ENCODE measurements around the gene ECE2.
"Not testable (repeated sequence)": the region's sequence is repeated elsewhere in the genome, so short reads cannot be mapped to it uniquely, and the experiment has no call there.

ECE2 gene

GRCh38 chr3:184261270-184261853 lies 14.5 kb upstream of the ECE2 start, which contains the start of gene CAMK2N2:
CAMK2N2 (minus strand) TSS chr3:184261553; CDS start chr3:184261285, 268 bp downstream.
- no peak for TF ChIP-seq JUND (IDR thresholded peaks at IDR 0.05; ENCODE audit: low read depth)
- peak; percentile 97 to 100 for DNase-seq (ENCODE audit: low read depth in 1 of 2, low spot score in 1 of 2)
- in situ Hi-C loops (cut with HindIII; ENCODE audit: low pct_unique_long_range_greater_than_20kb, low sequenced_read_pairs): no loop called here

- TF ChIP-seq JUND (IDR thresholded peaks at IDR 0.05; ENCODE audit: low read depth): no peak
- DNase-seq (ENCODE audit: low read depth in 1 of 2, low spot score in 1 of 2): peak in 1 of 2 experiments; percentile 46
Measured at GRCh38 chr3:184261854-184262763, 13.7 kb upstream of the ECE2 start.

GRCh38 chr3:184262764-184263179 lies 13.1 kb upstream of the ECE2 start:
- DNase-seq (ENCODE audit: low read depth in 1 of 2, low spot score in 1 of 2): no peak
- in situ Hi-C loops (cut with HindIII; ENCODE audit: low pct_unique_long_range_greater_than_20kb, low sequenced_read_pairs): no loop called here
- no peak for TF ChIP-seq JUND (IDR thresholded peaks at IDR 0.05; ENCODE audit: low read depth)

More at GRCh38 chr3:184261854-184262763, 13.7 kb upstream of the ECE2 start:
- in situ Hi-C loops (cut with HindIII; ENCODE audit: low pct_unique_long_range_greater_than_20kb, low sequenced_read_pairs): no loop called here

GRCh38 chr3:184267249-184267648 lies 8.6 kb upstream of the ECE2 start:
- in situ Hi-C loops (cut with HindIII; ENCODE audit: low pct_unique_long_range_greater_than_20kb, low sequenced_read_pairs); DNase-seq (ENCODE audit: low read depth in 1 of 2, low spot score in 1 of 2): not testable (repeated sequence)

GRCh38 chr3:184272269-184272668 lies 3.6 kb upstream of the ECE2 start:
- no peak for DNase-seq (ENCODE audit: low read depth in 1 of 2, low spot score in 1 of 2)
- no peak for TF ChIP-seq JUND (IDR thresholded peaks at IDR 0.05; ENCODE audit: low read depth)
- in situ Hi-C loops (cut with HindIII; ENCODE audit: low pct_unique_long_range_greater_than_20kb, low sequenced_read_pairs): no loop called here

- in situ Hi-C loops (cut with HindIII; ENCODE audit: low pct_unique_long_range_greater_than_20kb, low sequenced_read_pairs): no loop called here
- no peak for TF ChIP-seq JUND (IDR thresholded peaks at IDR 0.05; ENCODE audit: low read depth)
- DNase-seq (ENCODE audit: low read depth in 1 of 2, low spot score in 1 of 2): no peak
Measured at GRCh38 chr3:184275381-184275701, 481 bp upstream of the ECE2 start.

GRCh38 chr3:184277366-184277765 lies 1.5 kb downstream of the ECE2 start:
- DNase-seq (ENCODE audit: low read depth in 1 of 2, low spot score in 1 of 2): no peak
- TF ChIP-seq JUND (IDR thresholded peaks at IDR 0.05; ENCODE audit: low read depth): no peak
- in situ Hi-C loops (cut with HindIII; ENCODE audit: low pct_unique_long_range_greater_than_20kb, low sequenced_read_pairs): no loop called here

- no peak for TF ChIP-seq JUND (IDR thresholded peaks at IDR 0.05; ENCODE audit: low read depth)
- in situ Hi-C loops (cut with HindIII; ENCODE audit: low pct_unique_long_range_greater_than_20kb, low sequenced_read_pairs): no loop called here
- DNase-seq (ENCODE audit: low read depth in 1 of 2, low spot score in 1 of 2): peak; percentile 26 to 57
Measured at GRCh38 chr3:184282941-184283340, 7.1 kb downstream of the ECE2 start.

- TF ChIP-seq JUND (IDR thresholded peaks at IDR 0.05; ENCODE audit: low read depth): no peak
- in situ Hi-C loops (cut with HindIII; ENCODE audit: low pct_unique_long_range_greater_than_20kb, low sequenced_read_pairs): no loop called here
Measured at GRCh38 chr3:184283681-184284080, 7.9 kb downstream of the ECE2 start.

GRCh38 chr3:184284696-184285095 lies 8.9 kb downstream of the ECE2 start:
- peak; percentile 95 to 100 for DNase-seq (ENCODE audit: low read depth in 1 of 2, low spot score in 1 of 2)
- no peak for TF ChIP-seq JUND (IDR thresholded peaks at IDR 0.05; ENCODE audit: low read depth)
- in situ Hi-C loops (cut with HindIII; ENCODE audit: low pct_unique_long_range_greater_than_20kb, low sequenced_read_pairs): no loop called here

More at GRCh38 chr3:184283681-184284080, 7.9 kb downstream of the ECE2 start:
- no peak for DNase-seq (ENCODE audit: low read depth in 1 of 2, low spot score in 1 of 2)

- in situ Hi-C loops (cut with HindIII; ENCODE audit: low pct_unique_long_range_greater_than_20kb, low sequenced_read_pairs): no loop called here
- no peak for TF ChIP-seq JUND (IDR thresholded peaks at IDR 0.05; ENCODE audit: low read depth)
- peak; percentile 86 to 96 for DNase-seq (ENCODE audit: low read depth in 1 of 2, low spot score in 1 of 2)
Measured at GRCh38 chr3:184289426-184289938, 13.7 kb downstream of the ECE2 start.

- peak in 1 of 2 experiments; percentile 1 for DNase-seq (ENCODE audit: low read depth in 1 of 2, low spot score in 1 of 2)
- in situ Hi-C loops (cut with HindIII; ENCODE audit: low pct_unique_long_range_greater_than_20kb, low sequenced_read_pairs): no loop called here
- no peak for TF ChIP-seq JUND (IDR thresholded peaks at IDR 0.05; ENCODE audit: low read depth)
Measured at GRCh38 chr3:184290331-184290730, 14.5 kb downstream of the ECE2 start.

Data from T47D (cell line).